ENCODE data around the gene MYOM1. TPM values are rescaled to one million over a fixed set of nuclear protein-coding genes. Genes with fewer than 3 reads are reported as not detected.
A peak's percentile ranks its signal among the peaks of the same experiment; 100 is the strongest.

Gene MYOM1
- total RNA-seq, 1 experiment from 2014 or later: 0.07 TPM

- Histone ChIP-seq H3K4me3 (ENCODE audit: low read length) (peak overlapping the region; percentile 50; the same call in 1 of the 2 replicates), H3K9ac (ENCODE audit: low read length) (no peak overlapping the region), H3K9me3 (ENCODE audit: low read length) (no peaks in the 10 kb centered on the region), H2AFZ (ENCODE audit: low read length) (peak overlapping the region; percentile 79), H3K36me3 (ENCODE audit: low read depth, low read length) (no peaks in the 10 kb centered on the region), H3K79me2 (ENCODE audit: low read length) (no peaks in the 10 kb centered on the region), H3K4me2 (ENCODE audit: low read length) (peak overlapping the region; percentile 68), H3K4me1 (ENCODE audit: insufficient read depth, low read length) (no peaks in the 10 kb centered on the region), H3K27ac (ENCODE audit: low read length) (no peak overlapping the region), H3K9me2 (replicated peaks; ENCODE audit: low read length) (no peaks in the 10 kb centered on the region), H3F3A (ENCODE audit: low read length, unreplicated experiment) (no peaks in the 10 kb centered on the region), H3K27me3 (ENCODE audit: low read length) (no peaks in the 10 kb centered on the region), H4K20me1 (ENCODE audit: low read length) (no peaks in the 10 kb centered on the region)
- ATAC-seq (no peak), DNase-seq (peak; percentile 59)
- ChIA-PET CTCF (interaction anchor here (0.5 to 1.6 kb wide), 14 partner anchors 13 to 562 kb away, joined by 3 to 27 read pairs (median 3); partner anchors contain the start of gene MYL12A), POLR2A (ENCODE audit: unreplicated experiment) (interaction anchor here (0.6 kb wide), 2 partner anchors 94 to 95 kb away, joined by 3 to 4 read pairs; no protein-coding TSS in a partner anchor)
- intact Hi-C loops (cut with micrococcal nuclease): loop anchor here (1.0 to 5.0 kb wide), 3 partner anchors 64 to 219 kb away; no protein-coding TSS in a partner anchor
- TF ChIP-seq, protein P1, sequence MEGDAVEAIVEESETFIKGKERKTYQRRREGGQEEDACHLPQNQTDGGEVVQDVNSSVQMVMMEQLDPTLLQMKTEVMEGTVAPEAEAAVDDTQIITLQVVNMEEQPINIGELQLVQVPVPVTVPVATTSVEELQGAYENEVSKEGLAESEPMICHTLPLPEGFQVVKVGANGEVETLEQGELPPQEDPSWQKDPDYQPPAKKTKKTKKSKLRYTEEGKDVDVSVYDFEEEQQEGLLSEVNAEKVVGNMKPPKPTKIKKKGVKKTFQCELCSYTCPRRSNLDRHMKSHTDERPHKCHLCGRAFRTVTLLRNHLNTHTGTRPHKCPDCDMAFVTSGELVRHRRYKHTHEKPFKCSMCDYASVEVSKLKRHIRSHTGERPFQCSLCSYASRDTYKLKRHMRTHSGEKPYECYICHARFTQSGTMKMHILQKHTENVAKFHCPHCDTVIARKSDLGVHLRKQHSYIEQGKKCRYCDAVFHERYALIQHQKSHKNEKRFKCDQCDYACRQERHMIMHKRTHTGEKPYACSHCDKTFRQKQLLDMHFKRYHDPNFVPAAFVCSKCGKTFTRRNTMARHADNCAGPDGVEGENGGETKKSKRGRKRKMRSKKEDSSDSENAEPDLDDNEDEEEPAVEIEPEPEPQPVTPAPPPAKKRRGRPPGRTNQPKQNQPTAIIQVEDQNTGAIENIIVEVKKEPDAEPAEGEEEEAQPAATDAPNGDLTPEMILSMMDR (conservative IDR thresholded peaks at IDR 0.05; ENCODE audit: low read depth, low read length): peak; percentile 74
- TF ChIP-seq EZH2phosphoT487 (IDR thresholded peaks at IDR 0.05; ENCODE audit: borderline replicate concordance, low read length): no peak
- BruUV-seq (replicated peaks): no TSS peak
These were observed 68.1 kb downstream of the MYOM1 start for GRCh38 chr18:3151399-3152264.

GRCh38 chr18:3150688-3151087 is 69.1 kb downstream of the MYOM1 start:
- TF ChIP-seq EZH2 (IDR thresholded peaks at IDR 0.05; ENCODE audit: low read length, unreplicated experiment): no peak
- TF ChIP-seq EZH2phosphoT487 (IDR thresholded peaks at IDR 0.05; ENCODE audit: borderline replicate concordance, low read length): no peak
- TF ChIP-seq, protein P1 (conservative IDR thresholded peaks at IDR 0.05; ENCODE audit: low read depth, low read length): no peak
- Histone ChIP-seq H3K27ac (ENCODE audit: low read length) (no peak overlapping the region), H2AFZ (ENCODE audit: low read length) (no peak overlapping the region), H3K4me3 (ENCODE audit: low read length) (no peak overlapping the region), H3K4me1 (ENCODE audit: insufficient read depth, low read length) (no peaks in the 10 kb centered on the region), H3K9ac (ENCODE audit: low read length) (no peak overlapping the region), H4K20me1 (ENCODE audit: low read length) (no peaks in the 10 kb centered on the region), H3K36me3 (ENCODE audit: low read depth, low read length) (no peaks in the 10 kb centered on the region), H3K79me2 (ENCODE audit: low read length) (no peaks in the 10 kb centered on the region), H3K9me2 (replicated peaks; ENCODE audit: low read length) (no peaks in the 10 kb centered on the region), H3K9me3 (ENCODE audit: low read length) (no peaks in the 10 kb centered on the region), H3K27me3 (ENCODE audit: low read length) (no peaks in the 10 kb centered on the region), H3K4me2 (ENCODE audit: low read length) (no peak overlapping the region), H3F3A (ENCODE audit: low read length, unreplicated experiment) (no peaks in the 10 kb centered on the region)
- intact Hi-C loops (cut with micrococcal nuclease): loop anchor here (1.0 to 5.0 kb wide), 3 partner anchors 63 to 218 kb away; no protein-coding TSS in a partner anchor
- DNase-seq (no peak), ATAC-seq (no peak)
- ChIA-PET CTCF (no interaction called here), POLR2A (ENCODE audit: unreplicated experiment) (no interaction called here)
- BruUV-seq (replicated peaks): no TSS peak

DNA sequence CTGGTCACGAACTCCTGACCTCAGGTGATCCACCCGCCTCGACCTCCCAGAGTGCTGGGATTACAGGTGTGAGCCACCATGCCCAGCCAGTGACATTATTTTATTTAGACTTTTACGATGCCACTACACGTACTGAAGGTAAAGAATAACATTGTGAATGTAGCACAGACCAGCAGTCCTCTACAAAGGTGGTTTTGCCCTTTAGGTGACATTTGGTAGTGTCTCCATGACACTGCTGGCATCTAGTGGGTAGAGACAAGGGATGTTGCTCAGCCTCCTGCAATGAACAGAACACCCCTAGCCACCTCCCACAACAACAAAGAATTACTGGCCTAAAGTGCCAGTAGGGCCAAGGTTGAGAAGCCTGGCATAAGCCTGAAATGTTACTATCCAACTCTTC is 69.5 kb downstream of the MYOM1 start:
- H3K27me3 ChIP-seq (ENCODE audit: low read length): no peaks in the 10 kb centered on the region
- no peak overlapping the region for H3K4me3 ChIP-seq (ENCODE audit: low read length)
- H3F3A ChIP-seq (ENCODE audit: low read length, unreplicated experiment): no peaks in the 10 kb centered on the region
- ATAC-seq: no peak
- intact Hi-C loops (cut with micrococcal nuclease): loop anchor here (2.0 to 5.0 kb wide), 2 partner anchors 63 to 217 kb away; no protein-coding TSS in a partner anchor
- no peak overlapping the region for H3K27ac ChIP-seq (ENCODE audit: low read length)
- no peak overlapping the region for H2AFZ ChIP-seq (ENCODE audit: low read length)
- no peak for DNase-seq
- BruUV-seq (replicated peaks): no TSS peak
- H3K4me1 ChIP-seq (ENCODE audit: insufficient read depth, low read length): no peaks in the 10 kb centered on the region
- ChIA-PET POLR2A (ENCODE audit: unreplicated experiment) (no interaction called here), CTCF (no interaction called here)
- H3K4me2 ChIP-seq (ENCODE audit: low read length): no peak overlapping the region
- H3K9ac ChIP-seq (ENCODE audit: low read length): no peak overlapping the region
- no peaks in the 10 kb centered on the region for H3K9me3 ChIP-seq (ENCODE audit: low read length)
- H4K20me1 ChIP-seq (ENCODE audit: low read length): no peaks in the 10 kb centered on the region
- no peaks in the 10 kb centered on the region for H3K36me3 ChIP-seq (ENCODE audit: low read depth, low read length)
- H3K9me2 ChIP-seq (replicated peaks; ENCODE audit: low read length): no peaks in the 10 kb centered on the region
- no peaks in the 10 kb centered on the region for H3K79me2 ChIP-seq (ENCODE audit: low read length)
- TF ChIP-seq EZH2phosphoT487 (IDR thresholded peaks at IDR 0.05; ENCODE audit: borderline replicate concordance, low read length) (no peak), EZH2 (IDR thresholded peaks at IDR 0.05; ENCODE audit: low read length, unreplicated experiment) (no peak)
- TF ChIP-seq, protein P1 (conservative IDR thresholded peaks at IDR 0.05; ENCODE audit: low read depth, low read length): no peak
